Caco-2 (cell line): ENCODE results near the gene SEC24C. TPM values are rescaled to one million over a fixed set of nuclear protein-coding genes. Genes with fewer than 3 reads are reported as not detected.
A peak's percentile ranks its signal among the peaks of the same experiment; 100 is the strongest.
"Not testable (repeated sequence)": the region's sequence is repeated elsewhere in the genome, so short reads cannot be mapped to it uniquely, and the experiment has no call there.

ENCODE experiments used
- BruUV-seq: library from RNA; stranded (reverse); fragments of 400-500 nt; replicated peaks from 2 replicates; lab custom pipeline; 2021; lab: Mats Ljungman, UMichigan
- CTCF ChIA-PET: fragments of 300-600 bp; sonication (Branson Sonifier 250); formaldehyde crosslinking; loops from one replicate; lab custom pipeline; 2022; ENCODE audit warnings: antibody characterized with exemption; lab: Charles Lee
- POLR2A ChIA-PET: fragments of 300-600 bp; sonication (Branson Sonifier 250); formaldehyde crosslinking; loops from one replicate; lab custom pipeline; 2022; ENCODE audit warnings: antibody characterized with exemption; lab: Charles Lee
- DNase-seq, 2 experiments: peaks; one replicate each; pipeline versions ENCODE4 v3.0.0 to v3.0.0-alpha.2; 2020 to 2022
- H3K27me3 ChIP-seq: replicated peaks from 2 replicates; pipeline ENCODE4 v1.6.0; 2011; ENCODE audit warnings: low read length; ENCODE audit not compliant: control insufficient read depth, insufficient read depth
- H3K36me3 ChIP-seq: 2 replicates; pipeline ENCODE4 v1.5.1; 2011; ENCODE audit warnings: low read length; ENCODE audit not compliant: control insufficient read depth, insufficient read depth
- H3K4me1 ChIP-seq: fragments of 250-450 bp; sonication (Bioruptor Pico); 2 replicates; pipeline ENCODE4 v1.5.1; 2020; ENCODE audit warnings: mild to moderate bottlenecking
- H3K4me3 ChIP-seq: 2 replicates; pipeline ENCODE4 v1.5.1; 2011; ENCODE audit warnings: low read depth, mild to moderate bottlenecking, control low read depth, low read length
- H3K9me3 ChIP-seq: fragments of 250-450 bp; sonication (Bioruptor Pico); 2 replicates; pipeline ENCODE4 v1.5.1; 2020; ENCODE audit warnings: mild to moderate bottlenecking, moderate library complexity
- H3K27ac Mint-ChIP-seq: one replicate; pipeline ENCODE4 v1.8.0; 2022; ENCODE audit warnings: mixed read lengths; ENCODE audit not compliant: unreplicated experiment
- H3K27me3 Mint-ChIP-seq: one replicate; pipeline ENCODE4 v1.8.0; 2022; ENCODE audit warnings: mixed read lengths; ENCODE audit not compliant: insufficient read depth, unreplicated experiment
- H3K36me3 Mint-ChIP-seq: one replicate; pipeline ENCODE4 v1.8.0; 2022; ENCODE audit warnings: mild to moderate bottlenecking, mixed read lengths; ENCODE audit not compliant: insufficient read depth, unreplicated experiment
- H3K4me1 Mint-ChIP-seq: one replicate; pipeline ENCODE4 v1.8.0; 2022; ENCODE audit warnings: low read depth, mixed read lengths; ENCODE audit not compliant: unreplicated experiment
- H3K4me3 Mint-ChIP-seq: one replicate; pipeline ENCODE4 v1.8.0; 2022; ENCODE audit warnings: mild to moderate bottlenecking, moderate library complexity, mixed read lengths; ENCODE audit not compliant: unreplicated experiment
- H3K9me3 Mint-ChIP-seq: one replicate; pipeline ENCODE4 v1.8.0; 2022; ENCODE audit warnings: mixed read lengths; ENCODE audit not compliant: unreplicated experiment
- CTCF ChIP-seq, 2 experiments: fragments of 200-600 bp in 1 of 2; IDR thresholded peaks; 1 replicate in 1 of 2; 2 replicates in 1 of 2; pipeline versions ENCODE4 v1.5.1 to v1.8.0; 2011 to 2022; ENCODE audit warnings: antibody characterized with exemption in 1 of 2, control low read depth in 1 of 2, inconsistent platforms in 1 of 2, low read depth in 1 of 2, low read length in 1 of 2, mild to moderate bottlenecking in 1 of 2, moderate library complexity in 1 of 2; ENCODE audit not compliant: insufficient read depth in 1 of 2, severe bottlenecking in 1 of 2, unreplicated experiment in 1 of 2
- intact Hi-C: fragments of 100-400 bp; cut with micrococcal nuclease; formaldehyde crosslinking; loops from one replicate; pipeline ENCODE4 v1.10.0; 2022; ENCODE audit not compliant: unreplicated experiment
- total RNA-seq: library from RNA; stranded (reverse); gene quantifications from 2 replicates; pipeline ENCODE4 v1.2.3, GENCODE V29; 2022

The SEC24C gene
- total RNA-seq, 1 experiment from 2014 or later: 91.2 TPM

- peak; percentile 65 to 66 for DNase-seq
- Histone ChIP-seq H3K4me1 (no peaks in the 10 kb centered on the region; the same call in 1 of the 2 replicates), H3K9me3 (no peaks in the 10 kb centered on the region), H3K4me3 (peak overlapping the region; percentile 90), H3K27me3 (no peaks in the 10 kb centered on the region), H3K36me3 (no peaks in the 10 kb centered on the region; the same call in 1 of the 2 replicates)
- Mint-ChIP-seq H3K4me3 (peak overlapping the region; percentile 82), H3K36me3 (peaks cover 40% of the 10 kb centered on the region), H3K27me3 (no peaks in the 10 kb centered on the region), H3K27ac (peak overlapping the region; percentile 77), H3K4me1 (peaks cover 6% of the 10 kb centered on the region), H3K9me3 (no peaks in the 10 kb centered on the region)
- CTCF ChIA-PET: interaction anchor here (0.7 to 1.4 kb wide), 2 partner anchors 13 to 23 kb away, joined by 3 to 7 read pairs; a partner anchor contains a TSS
- TF ChIP-seq CTCF (IDR thresholded peaks at IDR 0.05; ENCODE audit: insufficient read depth in 1 of 2, low read depth in 1 of 2, low read length in 1 of 2, severe bottlenecking in 1 of 2, unreplicated experiment in 1 of 2): peak in 1 of 2 experiments; percentile 33
- no TSS peak for BruUV-seq
- intact Hi-C loops: loop anchor here (2.0 to 10.0 kb wide), 3 partner anchors 25 to 89 kb away; partner anchors contain the start of genes CAMK2G, NDST2 and SEC24C
- POLR2A ChIA-PET: interaction anchor here (1.0 kb wide), 1 partner anchor 13 kb away, joined by 3 read pairs; no protein-coding TSS in a partner anchor
Observed at GRCh38 chr10:73785721-73786511, 41.7 kb downstream of the SEC24C start.

- H3K36me3 ChIP-seq: no peaks in the 10 kb centered on the region; the same call in none of the 2 replicates
- intact Hi-C loops: loop anchor here (2.0 to 10.0 kb wide), 3 partner anchors 24 to 88 kb away; partner anchors contain the start of genes CAMK2G, NDST2 and SEC24C
- CTCF ChIA-PET: interaction anchor here (0.7 to 1.4 kb wide), 2 partner anchors 14 to 24 kb away, joined by 3 to 7 read pairs; a partner anchor contains a TSS
Observed at GRCh38 chr10:73786512-73786885, 42.3 kb downstream of the SEC24C start.

GRCh38 chr10:73787031-73787800, 43.0 kb downstream of the SEC24C start:
- intact Hi-C loops: loop anchor here (2.0 to 10.0 kb wide), 3 partner anchors 24 to 88 kb away; partner anchors contain the start of genes CAMK2G, NDST2 and SEC24C
- not testable (repeated sequence) for H3K36me3 ChIP-seq, H3K27me3 Mint-ChIP-seq, BruUV-seq, H3K4me3 ChIP-seq, DNase-seq, H3K4me3 Mint-ChIP-seq, H3K9me3 Mint-ChIP-seq, H3K9me3 ChIP-seq, H3K4me1 Mint-ChIP-seq, H3K27me3 ChIP-seq, H3K27ac Mint-ChIP-seq, H3K4me1 ChIP-seq
- ChIA-PET POLR2A (interaction anchor here (0.5 kb wide), 1 partner anchor 378 kb away, joined by 4 read pairs; no protein-coding TSS in a partner anchor), CTCF (interaction anchor here (0.7 to 1.4 kb wide), 3 partner anchors 14 to 136 kb away, joined by 3 to 7 read pairs (median 6); a partner anchor contains a TSS)
- H3K36me3 Mint-ChIP-seq: peaks cover 45% of the 10 kb centered on the region

More at GRCh38 chr10:73786512-73786885, 42.3 kb downstream of the SEC24C start:
- peaks cover 46% of the 10 kb centered on the region for H3K36me3 Mint-ChIP-seq
- POLR2A ChIA-PET: interaction anchor here (0.5 kb wide), 1 partner anchor 379 kb away, joined by 4 read pairs; no protein-coding TSS in a partner anchor
- peak overlapping the region; percentile 77 for H3K27ac Mint-ChIP-seq
- no peaks in the 10 kb centered on the region for H3K9me3 ChIP-seq
- H3K4me3 ChIP-seq: peak overlapping the region; percentile 90
- BruUV-seq: TSS peak; percentile 23
- H3K4me3 Mint-ChIP-seq: peak overlapping the region; percentile 82
- H3K9me3 Mint-ChIP-seq: no peaks in the 10 kb centered on the region
- H3K4me1 Mint-ChIP-seq: peaks cover 6% of the 10 kb centered on the region
- peak in 1 of 2 experiments; percentile 12 for TF ChIP-seq CTCF (IDR thresholded peaks at IDR 0.05; ENCODE audit: insufficient read depth in 1 of 2, low read depth in 1 of 2, low read length in 1 of 2, severe bottlenecking in 1 of 2, unreplicated experiment in 1 of 2)
- H3K27me3 Mint-ChIP-seq: no peaks in the 10 kb centered on the region
- H3K27me3 ChIP-seq: no peaks in the 10 kb centered on the region
- no peak for DNase-seq
- no peaks in the 10 kb centered on the region; the same call in 1 of the 2 replicates for H3K4me1 ChIP-seq
